ENCODE data around the gene PHF19. TPM values are rescaled to one million over a fixed set of nuclear protein-coding genes. Genes with fewer than 3 reads are reported as not detected.

The PHF19 gene
- total and polyA plus RNA-seq, 10 of the 15 experiments (the other 5 are each of a cell fraction or from before 2014, with no cell fraction given) = 26.0 to 133 (median 87.7) TPM

GRCh38 chr9:120846251-120846889 lies 30.6 kb downstream of the PHF19 start:
- DNase-seq (ENCODE audit: low read depth, low spot score) (no peak), ATAC-seq (no peak), FAIRE-seq (no peak)
- peaks cover 6% of the 10 kb centered on the region; the same call in 1 of the 2 replicates for H3K4me1 ChIP-seq (ENCODE audit: control insufficient read depth, insufficient read depth, low read length)
- no peak overlapping the region for H3K4me2 ChIP-seq (ENCODE audit: control insufficient read depth, insufficient read depth)
- no peaks in the 10 kb centered on the region for H3K9me3 ChIP-seq (replicated peaks; ENCODE audit: control insufficient read depth, insufficient read depth, low read length)
- H3K27ac ChIP-seq (ENCODE audit: control insufficient read depth, insufficient read depth) = no peak overlapping the region
- intact Hi-C loops (cut with micrococcal nuclease; ENCODE audit: unreplicated experiment) (no loop called here), in situ Hi-C loops (cut with MboI) (no loop called here)
- BruUV-seq (replicated peaks) = no TSS peak
- no peaks in the 10 kb centered on the region for H3K27me3 ChIP-seq (replicated peaks in 1 of 2; ENCODE audit: control insufficient read depth in 2 of 2, insufficient read depth in 2 of 2, low read length in 1 of 2)
- H3K36me3 ChIP-seq (ENCODE audit: control insufficient read depth in 2 of 2, insufficient read depth in 2 of 2, low read length in 1 of 2) = peaks cover 0 to 5% of the 10 kb centered on the region in 2 experiments; a peak in 2 of 4 replicates
- no peak overlapping the region for H3K9ac ChIP-seq (ENCODE audit: control insufficient read depth, insufficient read depth, low read length)
- H2AFZ ChIP-seq (ENCODE audit: control insufficient read depth, low read depth, low read length) = no peak overlapping the region
- ChIA-PET CTCF (no interaction called here), RAD21 (ENCODE audit: unreplicated experiment) (interaction anchor here (1.1 kb wide), 1 partner anchor 86 kb away, joined by 3 read pairs; no protein-coding TSS in a partner anchor), SMC1A (ENCODE audit: uncharacterized antibody, unreplicated experiment) (interaction anchor here (1.1 kb wide), 1 partner anchor 57 kb away, joined by 3 read pairs; no protein-coding TSS in a partner anchor), POLR2A (interaction anchor here (0.6 kb wide), 1 partner anchor 23 kb away, joined by 3 read pairs; no protein-coding TSS in a partner anchor)
- no peaks in the 10 kb centered on the region for H4K20me1 ChIP-seq (ENCODE audit: control insufficient read depth, insufficient read depth)
- 79% methylated on average over 3 of the region's 3 CpGs for WGBS (ENCODE audit: insufficient coverage, insufficient replicate concordance, low lambda C conversion rate, missing lambda C conversion rate)
- peaks cover 32% of the 10 kb centered on the region for H3K79me2 ChIP-seq (ENCODE audit: control insufficient read depth, insufficient read depth, low read length)
- TF ChIP-seq, protein P1, sequence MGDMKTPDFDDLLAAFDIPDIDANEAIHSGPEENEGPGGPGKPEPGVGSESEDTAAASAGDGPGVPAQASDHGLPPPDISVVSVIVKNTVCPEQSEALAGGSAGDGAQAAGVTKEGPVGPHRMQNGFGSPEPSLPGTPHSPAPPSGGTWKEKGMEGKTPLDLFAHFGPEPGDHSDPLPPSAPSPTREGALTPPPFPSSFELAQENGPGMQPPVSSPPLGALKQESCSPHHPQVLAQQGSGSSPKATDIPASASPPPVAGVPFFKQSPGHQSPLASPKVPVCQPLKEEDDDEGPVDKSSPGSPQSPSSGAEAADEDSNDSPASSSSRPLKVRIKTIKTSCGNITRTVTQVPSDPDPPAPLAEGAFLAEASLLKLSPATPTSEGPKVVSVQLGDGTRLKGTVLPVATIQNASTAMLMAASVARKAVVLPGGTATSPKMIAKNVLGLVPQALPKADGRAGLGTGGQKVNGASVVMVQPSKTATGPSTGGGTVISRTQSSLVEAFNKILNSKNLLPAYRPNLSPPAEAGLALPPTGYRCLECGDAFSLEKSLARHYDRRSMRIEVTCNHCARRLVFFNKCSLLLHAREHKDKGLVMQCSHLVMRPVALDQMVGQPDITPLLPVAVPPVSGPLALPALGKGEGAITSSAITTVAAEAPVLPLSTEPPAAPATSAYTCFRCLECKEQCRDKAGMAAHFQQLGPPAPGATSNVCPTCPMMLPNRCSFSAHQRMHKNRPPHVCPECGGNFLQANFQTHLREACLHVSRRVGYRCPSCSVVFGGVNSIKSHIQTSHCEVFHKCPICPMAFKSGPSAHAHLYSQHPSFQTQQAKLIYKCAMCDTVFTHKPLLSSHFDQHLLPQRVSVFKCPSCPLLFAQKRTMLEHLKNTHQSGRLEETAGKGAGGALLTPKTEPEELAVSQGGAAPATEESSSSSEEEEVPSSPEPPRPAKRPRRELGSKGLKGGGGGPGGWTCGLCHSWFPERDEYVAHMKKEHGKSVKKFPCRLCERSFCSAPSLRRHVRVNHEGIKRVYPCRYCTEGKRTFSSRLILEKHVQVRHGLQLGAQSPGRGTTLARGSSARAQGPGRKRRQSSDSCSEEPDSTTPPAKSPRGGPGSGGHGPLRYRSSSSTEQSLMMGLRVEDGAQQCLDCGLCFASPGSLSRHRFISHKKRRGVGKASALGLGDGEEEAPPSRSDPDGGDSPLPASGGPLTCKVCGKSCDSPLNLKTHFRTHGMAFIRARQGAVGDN (IDR thresholded peaks at IDR 0.05) = no peak
- TF ChIP-seq HDAC2 (IDR thresholded peaks at IDR 0.05) (no peak), ZNF24 (IDR thresholded peaks at IDR 0.05) (no peak), PAX5 (IDR thresholded peaks at IDR 0.05; ENCODE audit: borderline replicate concordance, low read depth, low read length) (no peak), PML (IDR thresholded peaks at IDR 0.05; ENCODE audit: low read length) (no peak), YY1 (IDR thresholded peaks at IDR 0.05; ENCODE audit: low read depth, low read length) (no peak), CBFB (IDR thresholded peaks at IDR 0.05; ENCODE audit: low read depth) (no peak), RCOR1 (conservative IDR thresholded peaks at IDR 0.05; ENCODE audit: low read depth, low read length) (no peak), ZSCAN29 (IDR thresholded peaks at IDR 0.05) (no peak), CEBPB (IDR thresholded peaks at IDR 0.05; ENCODE audit: borderline replicate concordance in 1 of 2, low read depth in 2 of 2, low read length in 2 of 2) (no peak), SUPT20H (IDR thresholded peaks at IDR 0.05; ENCODE audit: borderline replicate concordance, control insufficient read depth, low read depth, low read length) (no peak), NR2C1 (IDR thresholded peaks at IDR 0.05) (no peak), IKZF2 (IDR thresholded peaks at IDR 0.05) (no peak), SPI1 (IDR thresholded peaks at IDR 0.05; ENCODE audit: borderline replicate concordance, insufficient read depth, low read depth, low read length) (no peak)
- H3K4me3 ChIP-seq = no peak overlapping the region

All from GM12878 (cell line).